ENCODE data around the gene ZSWIM3.

- no peak for TF ChIP-seq CTCF (IDR thresholded peaks at IDR 0.05)
- no peak for TF ChIP-seq POLR2A (IDR thresholded peaks at IDR 0.05)
Measured at GRCh38 chr20:45818239-45818638, 39.2 kb upstream of the ZSWIM3 start.
